Type B pancreatic cell (in vitro differentiated cells): Measurements from ENCODE around the gene SFTPA1. TPM values are rescaled to one million over a fixed set of nuclear protein-coding genes. Genes with fewer than 3 reads are reported as not detected.
"Not testable (repeated sequence)": the region's sequence is repeated elsewhere in the genome, so short reads cannot be mapped to it uniquely, and the experiment has no call there.

Experiments used
- DNase-seq: peaks from one replicate; pipeline ENCODE4 v3.0.0; 2021; ENCODE audit warnings: mixed read lengths; ENCODE audit not compliant: unreplicated experiment; ENCODE audit errors: extremely low spot score
- H3K27ac Mint-ChIP-seq: 2 replicates; pipeline ENCODE4 v1.8.0; 2021; ENCODE audit warnings: mild to moderate bottlenecking, mixed read lengths
- H3K27me3 Mint-ChIP-seq: 2 replicates; pipeline ENCODE4 v1.8.0; 2021; ENCODE audit warnings: mixed read lengths
- H3K36me3 Mint-ChIP-seq: 2 replicates; pipeline ENCODE4 v1.8.0; 2021; ENCODE audit warnings: mixed read lengths
- H3K4me1 Mint-ChIP-seq: one replicate; pipeline ENCODE4 v1.8.0; 2021; ENCODE audit warnings: mixed read lengths; ENCODE audit not compliant: unreplicated experiment
- H3K4me3 Mint-ChIP-seq: 2 replicates; pipeline ENCODE4 v1.8.0; 2021; ENCODE audit warnings: mild to moderate bottlenecking, mixed read lengths
- H3K9me3 Mint-ChIP-seq: 2 replicates; pipeline ENCODE4 v1.8.0; 2021; ENCODE audit warnings: mixed read lengths
- CTCF ChIP-seq: fragments of 200-600 bp; sonication (generic); conservative IDR thresholded peaks from 2 replicates; pipeline ENCODE4 v1.5.0; 2021; ENCODE audit warnings: antibody characterized with exemption, mild to moderate bottlenecking
- total RNA-seq: library from RNA; stranded (reverse); gene quantifications from 2 replicates; pipeline ENCODE4 v1.2.1, GENCODE V29; 2021; ENCODE audit warnings: low replicate concordance

SFTPA1 gene
- total RNA-seq, 1 donor from 2014 or later: 0.22 TPM

- Mint-ChIP-seq H3K27ac (no peak overlapping the region), H3K27me3 (peaks cover 21% of the 10 kb centered on the region), H3K9me3 (no peaks in the 10 kb centered on the region), H3K4me1 (no peaks in the 10 kb centered on the region), H3K4me3 (no peak overlapping the region), H3K36me3 (no peaks in the 10 kb centered on the region)
- DNase-seq: no peak
- no peak for TF ChIP-seq CTCF
Measured at GRCh38 chr10:79588800-79589199, 21.9 kb upstream of the SFTPA1 start.

- Mint-ChIP-seq H3K9me3 (no peaks in the 10 kb centered on the region), H3K27ac (no peak overlapping the region), H3K27me3 (peaks cover 29% of the 10 kb centered on the region), H3K4me3 (no peak overlapping the region), H3K36me3 (no peaks in the 10 kb centered on the region), H3K4me1 (no peaks in the 10 kb centered on the region)
- no peak for DNase-seq
- no peak for TF ChIP-seq CTCF
Measured at GRCh38 chr10:79593377-79593776, 17.4 kb upstream of the SFTPA1 start.

- not testable (repeated sequence) for DNase-seq, H3K36me3 Mint-ChIP-seq, H3K4me1 Mint-ChIP-seq, H3K4me3 Mint-ChIP-seq, H3K9me3 Mint-ChIP-seq, H3K27ac Mint-ChIP-seq
- H3K27me3 Mint-ChIP-seq: peaks cover 20% of the 10 kb centered on the region
Measured at GRCh38 chr10:79594565-79594964, 16.2 kb upstream of the SFTPA1 start.

GRCh38 chr10:79595510-79595909 lies 15.2 kb upstream of the SFTPA1 start:
- no peak for DNase-seq
- TF ChIP-seq CTCF: no peak
- peaks cover 19% of the 10 kb centered on the region for H3K27me3 Mint-ChIP-seq
- H3K4me1 Mint-ChIP-seq: no peaks in the 10 kb centered on the region
- H3K27ac Mint-ChIP-seq: no peak overlapping the region
- no peaks in the 10 kb centered on the region for H3K36me3 Mint-ChIP-seq
- H3K9me3 Mint-ChIP-seq: no peaks in the 10 kb centered on the region
- no peak overlapping the region for H3K4me3 Mint-ChIP-seq

GRCh38 chr10:79599644-79600043 lies 11.1 kb upstream of the SFTPA1 start:
- H3K4me3 Mint-ChIP-seq, H3K27ac Mint-ChIP-seq, DNase-seq, H3K36me3 Mint-ChIP-seq, H3K9me3 Mint-ChIP-seq, H3K4me1 Mint-ChIP-seq: not testable (repeated sequence)
- H3K27me3 Mint-ChIP-seq: peaks cover 22% of the 10 kb centered on the region

- Mint-ChIP-seq H3K27me3 (peaks cover 18% of the 10 kb centered on the region), H3K27ac (no peak overlapping the region), H3K4me3 (no peak overlapping the region), H3K9me3 (no peaks in the 10 kb centered on the region), H3K36me3 (no peaks in the 10 kb centered on the region), H3K4me1 (no peaks in the 10 kb centered on the region)
- no peak for DNase-seq
- TF ChIP-seq CTCF: no peak
Measured at GRCh38 chr10:79601939-79602338, 8.8 kb upstream of the SFTPA1 start.

- no peak for DNase-seq
- Mint-ChIP-seq H3K9me3 (no peaks in the 10 kb centered on the region), H3K4me3 (no peak overlapping the region), H3K27ac (no peak overlapping the region), H3K4me1 (no peaks in the 10 kb centered on the region), H3K36me3 (no peaks in the 10 kb centered on the region), H3K27me3 (peaks cover 27% of the 10 kb centered on the region)
- no peak for TF ChIP-seq CTCF
Measured at GRCh38 chr10:79602953-79603352, 7.8 kb upstream of the SFTPA1 start.
